ENCODE measurements around the gene OR51F1.
"Not testable (repeated sequence)": the region's sequence is repeated elsewhere in the genome, so short reads cannot be mapped to it uniquely, and the experiment has no call there.

The OR51F1 gene

GRCh38 chr11:4722616-4723534, 46.9 kb downstream of the OR51F1 start:
- H3K4me1 Mint-ChIP-seq (ENCODE audit: low read depth); H3K27me3 Mint-ChIP-seq (ENCODE audit: low read depth); H3K36me3 Mint-ChIP-seq (ENCODE audit: low read depth); H3K27ac Mint-ChIP-seq; H3K9me3 Mint-ChIP-seq; H3K4me3 Mint-ChIP-seq: not testable (repeated sequence)

Data from T-helper 1 cell treated with Interleukin-12 subunit alpha and Interleukin-12 subunit beta and Interleukin-4 antibody, amounts not matched to agents 30 μg/mL and 1 μg/mL, for 36 hours (primary cell).